Peyer's patch (tissue), 4 donors: ENCODE results near the gene ARID5A.

Experiments used
- POLR2A ChIP-seq, 2 donors: fragments of 450-650 bp; IDR thresholded peaks; one replicate each; pipeline ENCODE4 v1.5.1; 2017; ENCODE audit warnings: antibody characterized with exemption in 2 of 2, mild to moderate bottlenecking in 2 of 2, moderate library complexity in 2 of 2
- TF ChIP-seq, protein P1 (sequence below), 6 experiments: fragments of 450-650 bp in 4 of 6; fragments of 200-600 bp in 2 of 6; sonication (generic) in 1 of 6; IDR thresholded peaks; one replicate each; pipeline ENCODE4 v1.5.1; 2017 to 2019; ENCODE audit warnings: antibody characterized with exemption in 6 of 6, mild to moderate bottlenecking in 3 of 6, moderate library complexity in 1 of 6

DNA sequence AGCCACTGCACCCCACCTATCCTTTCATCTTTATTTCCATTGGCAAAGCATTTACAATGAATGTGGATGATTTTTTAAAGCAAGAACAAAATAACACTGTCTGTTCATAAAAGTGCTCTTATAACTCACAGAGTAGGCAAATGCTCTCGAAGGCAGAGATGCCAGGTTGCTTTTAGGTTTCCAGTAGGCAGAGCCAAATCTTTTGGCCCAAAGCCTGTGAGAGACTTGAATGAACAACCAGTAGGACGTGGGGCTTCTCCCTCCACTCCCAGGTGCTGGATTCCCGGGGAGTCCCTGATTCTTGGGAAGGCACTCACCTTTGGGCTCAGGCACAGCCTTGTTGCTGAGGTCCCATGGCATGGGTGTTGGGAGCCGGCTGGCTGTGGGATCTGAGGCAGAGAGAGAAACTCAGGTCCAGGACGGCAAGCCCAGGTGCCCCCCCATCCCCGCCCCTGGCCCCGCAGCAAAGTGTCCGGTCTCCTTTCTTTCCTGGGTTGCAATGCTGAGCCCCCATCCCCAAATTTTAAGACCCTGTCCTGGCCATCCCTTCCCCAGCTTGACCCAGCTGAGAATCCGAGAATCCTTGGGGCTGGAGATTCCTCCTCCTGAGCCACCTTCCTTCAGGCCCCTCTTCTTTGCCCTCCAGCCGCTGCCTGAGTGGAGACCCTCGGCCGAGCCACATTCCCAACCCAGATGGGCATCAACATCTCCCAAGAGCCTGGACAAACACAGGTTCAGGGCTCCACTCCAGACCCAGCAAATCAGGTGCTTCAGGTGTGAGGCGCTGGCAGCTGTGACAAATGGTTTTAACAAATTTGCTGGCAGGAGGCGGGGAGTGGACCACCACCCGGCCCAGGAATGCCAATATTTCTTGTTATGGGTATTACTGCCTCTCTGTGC, 37.2 kb upstream of the ARID5A start:
- TF ChIP-seq, protein P1, sequence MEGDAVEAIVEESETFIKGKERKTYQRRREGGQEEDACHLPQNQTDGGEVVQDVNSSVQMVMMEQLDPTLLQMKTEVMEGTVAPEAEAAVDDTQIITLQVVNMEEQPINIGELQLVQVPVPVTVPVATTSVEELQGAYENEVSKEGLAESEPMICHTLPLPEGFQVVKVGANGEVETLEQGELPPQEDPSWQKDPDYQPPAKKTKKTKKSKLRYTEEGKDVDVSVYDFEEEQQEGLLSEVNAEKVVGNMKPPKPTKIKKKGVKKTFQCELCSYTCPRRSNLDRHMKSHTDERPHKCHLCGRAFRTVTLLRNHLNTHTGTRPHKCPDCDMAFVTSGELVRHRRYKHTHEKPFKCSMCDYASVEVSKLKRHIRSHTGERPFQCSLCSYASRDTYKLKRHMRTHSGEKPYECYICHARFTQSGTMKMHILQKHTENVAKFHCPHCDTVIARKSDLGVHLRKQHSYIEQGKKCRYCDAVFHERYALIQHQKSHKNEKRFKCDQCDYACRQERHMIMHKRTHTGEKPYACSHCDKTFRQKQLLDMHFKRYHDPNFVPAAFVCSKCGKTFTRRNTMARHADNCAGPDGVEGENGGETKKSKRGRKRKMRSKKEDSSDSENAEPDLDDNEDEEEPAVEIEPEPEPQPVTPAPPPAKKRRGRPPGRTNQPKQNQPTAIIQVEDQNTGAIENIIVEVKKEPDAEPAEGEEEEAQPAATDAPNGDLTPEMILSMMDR (IDR thresholded peaks at IDR 0.05): no peak
- TF ChIP-seq POLR2A (IDR thresholded peaks at IDR 0.05): no peak
